Stimulated activated CD4-positive, alpha-beta T cell treated with anti-CD3 and anti-CD28 coated beads, Interleukin-1b, Interleukin-23, amount 100 ng/mL, for 1 hour (primary cell): ENCODE data around the gene IL5RA.

Source experiments
- DNase-seq, 2 donors: peaks; one replicate each; pipeline ENCODE4 v3.0.0-alpha.2; 2020; ENCODE audit warnings: low read depth in 2 of 2

Gene IL5RA, protein sequence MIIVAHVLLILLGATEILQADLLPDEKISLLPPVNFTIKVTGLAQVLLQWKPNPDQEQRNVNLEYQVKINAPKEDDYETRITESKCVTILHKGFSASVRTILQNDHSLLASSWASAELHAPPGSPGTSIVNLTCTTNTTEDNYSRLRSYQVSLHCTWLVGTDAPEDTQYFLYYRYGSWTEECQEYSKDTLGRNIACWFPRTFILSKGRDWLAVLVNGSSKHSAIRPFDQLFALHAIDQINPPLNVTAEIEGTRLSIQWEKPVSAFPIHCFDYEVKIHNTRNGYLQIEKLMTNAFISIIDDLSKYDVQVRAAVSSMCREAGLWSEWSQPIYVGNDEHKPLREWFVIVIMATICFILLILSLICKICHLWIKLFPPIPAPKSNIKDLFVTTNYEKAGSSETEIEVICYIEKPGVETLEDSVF

DNA sequence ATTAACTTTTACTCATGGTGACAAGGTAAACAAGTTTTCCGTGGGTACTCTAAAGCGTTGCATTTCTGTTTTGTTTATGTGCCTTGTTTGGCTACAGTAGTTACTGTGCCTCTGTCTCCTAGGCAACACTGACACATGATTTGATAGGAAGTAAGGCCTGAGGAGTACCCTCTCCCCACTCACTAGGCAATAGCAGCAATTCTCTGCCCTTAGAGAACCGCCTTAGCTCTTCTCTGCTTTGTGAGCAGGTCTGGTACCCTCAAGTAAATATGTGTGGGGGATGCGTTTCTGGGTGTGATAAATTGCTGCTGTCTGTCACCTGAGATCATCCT, at the start of gene IL5RA:
Gene IL5RA (minus strand): TSS at position 76 of the 332 bp plus-strand sequence. CDS start 5,390 bp downstream, outside the sequence.
- no peak for DNase-seq

DNA sequence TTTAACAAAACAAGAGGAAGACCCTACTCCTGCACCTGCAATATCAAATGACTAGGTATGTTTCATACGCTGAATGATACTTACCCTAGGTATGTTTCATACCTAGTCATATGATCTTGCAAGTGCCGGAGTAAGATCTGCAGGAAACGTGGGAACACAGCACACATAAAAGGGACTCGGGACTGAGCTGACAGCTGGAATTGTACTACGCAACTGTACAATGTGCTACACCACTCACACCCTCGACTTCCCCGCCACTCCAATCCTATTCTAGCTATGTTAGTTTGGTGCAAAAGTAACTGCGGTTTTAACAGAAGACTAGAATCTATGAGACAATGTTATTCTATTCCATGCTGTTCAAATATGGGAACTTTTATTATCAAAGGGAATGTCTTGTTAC, 47.3 kb upstream of the IL5RA start:
- DNase-seq, result no peak

DNA sequence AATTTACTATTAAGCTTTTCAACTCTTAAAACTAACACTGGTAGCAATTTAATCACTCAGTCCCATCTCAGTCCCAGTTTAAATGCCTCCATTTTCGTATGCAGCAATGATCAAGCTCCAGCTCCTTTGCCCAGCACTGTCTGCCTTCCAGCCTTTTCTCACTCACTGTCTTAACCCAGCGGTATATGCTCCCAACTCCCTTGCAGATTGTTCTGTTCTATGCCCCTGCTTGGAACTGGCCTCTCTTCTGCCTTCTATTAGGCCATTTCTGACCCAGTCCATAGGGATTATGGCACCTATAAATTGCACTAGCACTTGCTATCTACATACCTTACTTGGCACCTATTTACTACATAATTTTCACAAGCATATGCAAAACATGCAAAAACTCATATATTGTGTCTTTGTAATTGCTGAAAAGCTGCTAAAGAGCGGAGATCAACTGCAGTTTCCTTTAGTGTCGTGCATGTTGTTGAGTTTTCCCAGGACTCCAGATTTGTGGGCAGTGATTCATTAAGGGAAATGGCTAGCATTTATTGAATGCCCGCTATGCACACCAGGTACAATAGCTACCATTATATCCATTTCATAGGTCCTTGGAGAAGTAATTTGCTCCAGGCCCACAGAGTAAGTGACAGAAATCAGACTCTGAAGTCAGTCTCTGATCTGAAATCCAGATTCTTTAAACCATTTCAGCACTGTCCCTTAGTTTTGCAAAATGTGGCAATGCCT, 44.9 kb upstream of the IL5RA start:
- DNase-seq, result no peak

DNA sequence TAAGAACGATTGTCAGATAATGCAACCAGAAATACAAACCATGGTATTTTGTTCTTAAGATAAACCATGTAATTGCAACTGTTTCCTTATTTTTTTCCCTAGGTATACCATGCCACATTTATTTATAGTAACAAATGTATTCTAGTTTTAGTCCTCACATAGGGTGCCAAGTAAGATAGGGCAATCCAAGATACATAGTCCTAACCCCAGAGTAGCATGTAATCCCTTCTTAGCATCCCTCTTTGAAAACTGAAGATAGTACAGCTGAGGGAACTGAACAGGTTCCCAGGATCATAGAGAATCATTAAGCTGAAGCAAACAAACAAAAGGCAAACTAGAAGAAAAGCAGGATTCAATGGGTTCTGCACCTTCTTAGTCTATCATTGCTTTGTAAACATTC, 41.3 kb upstream of the IL5RA start:
- no peak for DNase-seq

DNA sequence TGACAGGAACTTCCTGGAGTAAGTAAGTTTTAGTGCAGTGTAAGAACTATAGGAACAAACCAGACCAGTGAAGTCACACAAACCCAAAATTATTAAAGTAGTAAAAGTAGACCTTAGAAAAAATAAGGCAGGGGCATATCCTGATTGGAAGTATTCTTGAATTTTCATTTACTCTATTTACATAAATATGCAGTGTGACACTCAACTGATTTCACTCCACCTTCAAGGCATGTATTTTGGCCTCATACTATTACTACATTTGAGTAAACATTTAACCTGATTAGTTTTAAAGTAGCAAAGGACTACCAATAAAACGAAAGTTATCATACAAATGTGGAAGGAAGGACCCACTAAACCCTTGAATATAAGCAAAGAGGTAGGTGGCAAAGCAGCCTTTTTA, 39.4 kb upstream of the IL5RA start:
- DNase-seq, result no peak

DNA sequence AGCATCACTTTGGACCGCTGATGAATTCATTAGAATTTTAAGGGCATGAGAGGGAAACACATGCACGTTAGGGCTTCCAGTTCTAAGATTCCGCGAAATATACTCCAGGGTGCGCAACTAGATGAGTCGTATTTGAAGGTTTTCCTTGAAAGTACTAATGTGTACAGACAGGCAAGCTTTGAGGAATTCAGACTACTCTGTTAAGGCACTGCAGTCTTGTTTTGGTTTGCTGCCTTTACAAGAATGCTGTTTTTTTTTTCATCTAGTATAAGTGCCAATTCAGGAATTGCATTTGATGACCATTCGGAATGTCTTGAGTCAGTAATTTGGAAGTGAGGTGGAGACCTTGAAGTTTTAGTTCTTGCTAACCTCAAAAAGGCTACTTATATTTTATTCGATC, 35.7 kb upstream of the IL5RA start:
- DNase-seq, result no peak

DNA sequence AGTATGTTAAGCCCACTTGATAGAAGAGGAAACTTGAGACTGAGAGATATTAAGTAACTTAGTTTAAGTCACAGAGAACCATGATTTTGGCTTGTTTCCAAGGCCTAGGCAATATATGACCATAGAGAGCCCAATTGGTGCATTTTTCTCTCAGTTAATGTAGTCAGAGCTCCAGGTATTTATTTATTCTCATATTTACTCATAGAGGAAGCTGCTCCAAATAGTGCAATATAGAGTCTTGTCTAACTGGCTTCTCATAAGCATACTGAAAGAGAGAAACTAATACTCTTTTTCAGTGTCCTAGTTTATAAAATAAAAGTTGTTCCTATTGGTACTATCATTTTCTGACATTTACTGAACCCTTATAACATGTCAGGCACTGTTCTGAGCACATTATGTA, 31.8 kb upstream of the IL5RA start:
- no peak for DNase-seq

DNA sequence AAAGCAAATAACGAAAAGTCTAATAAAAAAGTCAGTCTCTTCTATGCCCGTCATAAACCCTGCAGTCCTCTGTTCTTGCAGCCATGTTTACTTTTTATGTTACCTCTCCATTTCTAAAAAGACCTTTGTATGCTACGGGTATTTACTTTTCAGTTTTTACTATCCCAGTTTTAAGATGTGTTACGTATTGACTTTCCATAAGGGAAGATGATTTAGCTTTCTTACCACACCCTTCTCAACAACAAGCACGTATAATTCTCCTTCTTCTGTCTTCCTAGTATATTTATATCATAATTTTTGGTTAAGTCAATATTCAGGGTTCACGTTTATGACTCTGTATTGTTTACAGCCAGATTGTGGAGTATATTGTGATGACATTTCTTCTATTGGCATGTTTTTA, 27.4 kb upstream of the IL5RA start:
- DNase-seq, result no peak

DNA sequence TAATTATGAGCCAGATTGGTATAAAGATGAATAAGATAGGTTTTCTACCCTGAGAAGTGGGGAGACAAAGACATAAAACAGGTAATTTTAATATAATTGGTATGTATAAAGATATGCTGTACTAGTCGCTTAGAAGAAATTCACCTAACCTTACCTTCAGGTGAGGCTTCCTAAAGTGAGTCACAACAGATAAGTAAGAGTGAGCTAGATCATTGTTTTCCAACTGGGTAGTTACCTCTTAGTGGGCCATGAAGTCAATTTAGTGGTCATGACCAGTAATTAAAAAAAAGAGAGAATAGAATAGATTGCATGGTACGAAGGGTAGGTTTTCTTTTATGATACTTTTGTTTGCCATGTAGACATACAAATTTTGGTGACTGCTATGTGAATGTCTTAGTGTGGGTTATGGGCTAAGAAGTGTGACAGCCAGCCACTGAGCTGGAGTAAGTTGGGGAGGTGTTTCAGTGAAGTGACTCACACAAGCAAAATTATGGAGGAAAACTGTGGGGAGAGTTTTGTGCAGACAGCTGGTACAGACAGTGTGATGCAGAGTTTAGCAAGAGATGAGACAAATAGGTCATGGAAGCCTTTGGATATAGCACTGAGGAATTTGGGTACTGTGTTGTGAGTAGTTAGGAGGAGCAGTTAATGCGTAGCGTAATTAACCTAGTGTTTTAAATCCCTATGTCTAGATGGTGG, 24.7 kb upstream of the IL5RA start:
- DNase-seq, result no peak

DNA sequence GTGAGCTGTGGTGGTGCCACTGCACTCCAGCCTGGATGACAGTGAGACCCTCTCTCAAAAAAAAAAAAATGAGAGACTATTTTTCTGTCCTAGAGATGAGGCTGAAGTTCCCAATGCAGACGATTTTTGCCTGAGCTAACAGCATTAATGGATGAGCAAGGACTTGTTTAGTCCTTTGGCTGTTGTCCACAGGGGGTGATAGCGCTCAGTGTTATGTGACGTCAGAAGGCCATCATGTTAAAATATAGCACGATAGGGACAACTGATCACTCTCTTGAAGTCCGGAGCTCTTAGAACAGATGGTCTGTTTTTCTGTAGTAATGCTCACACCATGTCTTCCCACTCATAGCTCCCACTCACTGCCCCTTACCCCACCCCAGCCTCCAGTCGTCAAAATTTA, 23.3 kb upstream of the IL5RA start:
- DNase-seq, result no peak

DNA sequence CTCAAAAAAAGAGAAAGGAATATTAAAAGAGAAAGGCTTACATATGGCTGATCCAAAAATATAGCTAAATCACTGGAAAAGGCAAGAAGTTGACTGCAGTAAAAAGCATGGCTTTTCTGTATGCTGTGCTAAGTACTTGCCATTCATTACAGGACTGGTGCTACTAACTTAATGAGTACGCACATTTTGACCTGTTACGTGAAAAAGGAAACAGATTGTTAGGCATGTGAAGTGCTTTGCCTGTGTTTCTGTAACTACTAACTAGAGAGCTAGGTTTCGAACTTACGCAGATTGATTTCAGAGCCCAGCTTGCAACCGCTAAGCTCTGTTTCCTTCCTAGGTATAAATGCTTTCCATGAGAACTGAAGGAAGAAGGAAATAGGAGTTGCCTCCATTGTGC, 19.4 kb upstream of the IL5RA start:
- no peak for DNase-seq

DNA sequence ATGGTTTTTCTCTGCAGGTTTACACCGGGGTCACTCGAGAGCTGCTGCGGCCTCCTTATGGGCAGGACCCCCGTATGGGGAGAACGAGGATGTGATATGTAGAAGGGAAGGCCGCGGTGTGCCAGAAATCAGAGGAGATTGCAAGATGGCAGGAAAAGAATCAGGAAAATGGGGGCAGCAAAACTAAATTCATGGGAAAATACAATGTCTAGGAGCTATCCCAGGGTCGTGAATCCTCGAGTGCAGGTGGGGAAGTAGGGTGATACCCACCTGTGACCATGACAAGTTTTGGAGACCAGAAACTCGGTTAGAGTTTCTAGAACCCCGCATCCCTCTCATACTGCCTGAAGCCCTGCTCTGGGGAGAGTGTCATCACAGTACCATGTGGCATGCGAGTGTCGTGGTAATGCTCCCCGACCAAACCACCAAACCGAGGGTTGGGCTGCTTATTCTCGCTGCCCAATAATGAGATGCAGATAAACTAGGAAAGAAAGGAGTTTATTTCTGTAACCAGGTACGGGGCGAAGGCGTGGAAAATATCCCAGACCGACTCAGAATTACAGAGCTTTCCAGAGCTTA, 17.3 kb upstream of the IL5RA start:
- DNase-seq, result no peak

DNA sequence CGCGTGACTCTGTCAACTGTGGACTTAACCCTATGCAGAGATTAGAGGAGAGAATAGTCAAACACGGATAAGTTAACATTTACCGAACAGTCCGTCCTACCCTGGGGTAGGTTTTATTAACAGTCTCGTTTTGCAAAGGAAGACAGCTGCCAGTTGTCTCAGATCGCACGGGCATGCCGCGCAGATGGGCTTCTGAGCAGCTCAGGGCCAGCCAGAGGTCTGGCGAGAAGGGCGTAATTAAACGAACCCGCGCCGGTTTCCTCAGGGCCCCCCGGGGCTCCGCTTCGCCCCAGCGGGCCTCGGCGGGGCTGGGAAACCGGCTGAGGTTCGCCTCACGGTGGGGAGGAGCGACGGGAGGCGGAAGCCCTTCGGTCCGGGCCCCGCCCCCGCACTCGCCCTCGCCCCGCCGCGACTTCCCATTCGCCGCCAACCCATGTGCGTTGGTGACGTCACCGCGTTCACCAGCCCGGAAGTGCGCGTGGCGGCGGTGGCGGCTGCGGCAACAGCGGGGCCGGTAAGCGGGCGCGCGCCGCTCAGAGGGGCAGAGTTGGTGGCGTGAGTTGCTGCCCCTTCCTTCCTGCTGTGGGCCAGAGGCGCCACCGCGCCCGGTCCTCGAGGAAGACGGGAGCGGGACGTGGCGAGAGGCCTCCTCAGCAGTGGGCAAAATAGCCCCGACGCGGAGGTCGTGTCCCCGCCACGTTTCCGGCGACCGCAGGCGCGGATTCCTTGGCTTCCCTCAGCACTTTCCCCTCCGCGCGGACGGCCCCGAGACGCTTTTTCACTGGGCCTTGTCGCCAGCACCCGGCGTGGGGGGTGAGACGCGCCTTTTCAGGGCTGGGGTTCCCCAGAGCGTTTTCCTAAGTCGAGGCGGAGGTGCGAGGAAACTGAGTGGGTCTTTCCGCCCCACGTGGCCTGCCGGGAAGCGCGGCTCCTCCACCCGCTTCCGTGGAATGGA, 16.6 kb upstream of the IL5RA start, which contains the start of gene TRNT1:
Gene TRNT1 (plus strand): TSS at position 464 of the 955 bp plus-strand sequence. CDS start 2,101 bp downstream, outside the sequence.
- DNase-seq, result peak; percentile 84 to 93

DNA sequence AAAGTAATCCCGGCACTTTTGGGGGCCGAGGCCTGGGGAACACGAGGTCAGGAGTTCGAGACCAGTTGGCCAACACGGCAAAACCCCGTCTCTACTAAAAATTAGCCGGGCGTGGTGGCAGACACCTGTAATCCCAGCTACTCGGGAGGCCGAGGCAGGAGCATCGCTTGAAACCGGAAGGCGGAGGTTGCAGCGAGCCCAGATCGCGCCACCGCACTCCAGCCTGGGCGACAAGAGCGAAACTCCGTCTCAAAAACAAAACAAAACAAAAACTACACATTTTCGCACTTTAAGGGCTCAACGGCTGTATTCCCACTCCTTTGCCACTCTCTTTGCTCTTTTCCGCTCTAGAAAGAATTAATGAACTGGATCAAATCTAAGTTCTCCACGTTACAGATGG, 15.8 kb upstream of the IL5RA start:
- no peak for DNase-seq

DNA sequence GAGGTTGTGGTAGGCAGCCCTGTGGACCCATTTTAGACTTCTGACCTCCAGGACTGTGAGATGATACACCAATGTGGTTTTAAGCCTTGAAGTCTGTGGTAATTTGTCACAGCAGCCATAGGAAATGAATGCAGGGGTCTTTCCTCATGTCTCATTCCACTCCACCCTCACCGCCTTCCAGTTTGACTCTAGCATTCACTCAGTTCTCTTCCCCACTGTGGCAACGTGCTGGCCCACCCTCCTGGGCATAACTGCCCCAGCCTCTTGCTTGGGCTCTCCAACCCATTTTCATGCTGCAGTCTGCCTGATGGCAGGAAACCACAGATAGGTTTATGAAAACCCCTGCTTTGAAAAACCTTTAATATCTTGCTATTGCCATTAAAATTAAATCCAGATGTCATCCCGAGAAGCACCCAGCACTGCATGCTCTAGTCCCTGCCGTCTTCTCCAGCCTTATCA, 9.2 kb upstream of the IL5RA start:
- no peak for DNase-seq

DNA sequence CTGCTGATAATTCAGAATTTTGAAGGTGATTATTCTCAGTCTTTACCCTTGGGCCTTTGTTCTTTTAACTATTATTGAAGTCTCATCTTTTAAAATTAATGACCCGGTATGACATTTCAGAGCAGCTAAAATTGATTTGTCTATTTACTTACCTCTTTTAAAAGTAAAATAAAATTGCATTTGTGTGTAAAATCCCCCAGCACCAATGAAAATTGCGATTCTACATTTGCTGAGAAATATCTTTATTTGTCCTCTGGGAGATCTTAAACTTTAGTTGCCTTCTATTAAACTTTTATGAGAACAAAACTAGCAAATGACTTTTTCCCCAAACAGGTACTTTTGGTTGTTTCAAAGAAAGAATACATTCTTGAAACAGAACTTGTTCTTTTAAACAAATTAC, 7.5 kb upstream of the IL5RA start:
- DNase-seq, result no peak

DNA sequence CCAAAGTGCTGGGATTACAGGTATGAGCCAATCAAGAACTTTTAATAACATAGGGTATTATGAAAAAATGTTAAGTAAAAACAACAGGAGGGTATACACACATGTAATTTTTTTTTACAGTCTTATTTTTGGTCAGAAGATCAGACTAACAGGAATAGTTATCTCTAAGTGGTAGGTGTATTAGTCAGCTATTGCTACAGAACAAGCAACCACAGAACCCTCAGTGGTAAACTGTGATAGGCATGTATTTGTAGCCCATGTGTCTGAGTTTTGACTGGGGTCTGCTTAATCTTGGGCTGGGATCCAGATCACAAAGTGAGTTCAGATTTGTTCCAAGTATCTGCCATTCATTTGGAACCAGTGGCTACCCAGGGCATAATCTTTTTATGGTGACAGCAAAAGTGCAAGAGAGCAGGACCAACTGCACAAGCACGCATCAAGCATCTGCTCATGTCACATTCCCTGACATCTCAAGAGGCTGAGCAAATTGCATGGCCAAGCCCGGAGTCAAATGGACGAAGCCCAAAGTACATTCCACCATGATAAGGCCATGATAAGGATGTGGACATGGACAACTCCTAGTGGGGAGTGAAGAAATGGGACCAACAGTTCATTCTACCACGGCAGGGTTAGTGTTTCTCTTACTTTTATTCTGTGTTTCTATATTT, 3.0 kb upstream of the IL5RA start:
- no peak for DNase-seq

DNA sequence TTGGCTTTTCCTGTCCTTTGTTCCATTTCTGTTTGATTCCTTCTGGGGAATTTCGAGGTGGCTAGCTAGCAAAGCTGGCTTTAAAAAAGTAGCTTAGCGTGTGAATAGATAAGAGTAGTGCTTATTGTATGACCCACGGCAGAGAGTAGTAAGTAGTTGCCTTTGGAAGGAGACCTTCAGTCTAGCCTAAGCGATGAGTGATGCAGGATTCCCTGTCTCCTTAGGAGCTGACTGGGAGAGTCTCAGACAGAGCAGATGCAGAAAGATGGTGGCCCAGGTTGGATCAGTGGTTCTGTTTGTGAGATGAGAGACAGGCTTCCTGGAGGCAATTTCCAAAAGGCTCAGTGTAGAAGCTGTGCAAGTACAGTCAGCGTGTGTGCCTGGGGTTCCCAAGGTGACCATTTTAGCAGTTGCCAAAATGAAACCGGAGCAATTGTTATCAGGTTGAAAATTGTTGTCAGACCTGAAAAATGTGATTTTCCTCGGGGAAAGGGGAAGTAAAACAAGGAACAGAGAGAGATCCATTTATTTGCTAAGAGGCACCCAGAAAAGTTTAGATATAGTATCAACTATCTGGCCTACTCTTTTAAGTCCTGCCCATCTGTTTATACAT, 681 bp upstream of the IL5RA start:
- no peak for DNase-seq

DNA sequence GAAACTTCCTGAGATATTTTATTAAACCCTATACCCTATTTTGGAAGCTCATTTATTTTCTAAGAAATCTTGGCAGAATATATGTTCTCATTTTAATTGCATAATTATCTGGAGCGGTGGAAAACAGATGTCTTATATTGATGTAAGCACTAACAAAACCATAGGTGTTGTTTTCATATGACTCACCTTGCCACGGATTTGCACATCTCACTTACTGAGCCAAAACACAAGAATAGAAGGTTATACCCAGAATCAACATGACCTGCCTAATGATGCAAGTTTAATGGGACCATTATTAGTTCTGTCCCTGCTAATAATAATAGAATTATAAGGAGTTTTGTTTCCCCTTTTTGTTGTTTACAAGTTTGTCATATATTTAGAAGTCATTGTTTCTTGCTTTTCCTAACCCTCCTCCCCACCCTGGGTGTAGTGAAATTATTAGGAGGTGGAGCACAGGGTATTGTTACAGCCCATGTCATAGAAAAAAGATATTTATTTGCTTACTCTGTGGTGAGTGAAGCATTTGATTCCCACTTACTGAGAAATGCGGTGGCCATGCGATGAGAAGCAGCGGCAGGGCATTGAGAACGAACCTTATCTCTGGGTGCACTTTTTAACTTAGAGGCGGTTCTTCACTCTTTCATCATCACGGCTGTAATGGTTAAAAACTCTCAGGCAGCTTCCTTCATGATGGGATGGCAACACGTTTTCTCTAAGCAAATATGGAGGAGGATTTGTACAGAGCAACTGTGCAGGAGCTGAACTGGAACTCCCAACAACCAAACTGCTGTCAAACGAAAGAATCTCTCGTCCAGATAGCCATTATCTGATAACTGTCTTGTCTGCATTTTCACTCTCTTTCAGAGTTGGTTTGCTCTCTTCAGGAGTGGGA, 521 bp downstream of the IL5RA start:
- DNase-seq, result no peak
